ENCODE data around the gene SPON1.
"Not testable (repeated sequence)": the region's sequence is repeated elsewhere in the genome, so short reads cannot be mapped to it uniquely, and the experiment has no call there.

SPON1 gene

GRCh38 chr11:14136561-14136960, 174.0 kb downstream of the SPON1 start:
- no peak for DNase-seq

GRCh38 chr11:14137284-14137683, 174.8 kb downstream of the SPON1 start:
- DNase-seq = no peak

GRCh38 chr11:14140991-14141390, 178.5 kb downstream of the SPON1 start:
- DNase-seq = no peak

- no peak for DNase-seq
Observed at GRCh38 chr11:14141676-14142075, 179.2 kb downstream of the SPON1 start.

GRCh38 chr11:14144934-14145333, 182.4 kb downstream of the SPON1 start:
- DNase-seq = no peak

- DNase-seq = no peak
Observed at GRCh38 chr11:14148653-14149273, 186.2 kb downstream of the SPON1 start.

- DNase-seq = no peak
Observed at GRCh38 chr11:14149683-14150082, 187.2 kb downstream of the SPON1 start.

- DNase-seq = no peak
Observed at GRCh38 chr11:14150878-14151277, 188.4 kb downstream of the SPON1 start.

GRCh38 chr11:14154103-14154502, 191.6 kb downstream of the SPON1 start:
- not testable (repeated sequence) for DNase-seq

GRCh38 chr11:14158393-14158792, 195.9 kb downstream of the SPON1 start:
- DNase-seq = no peak

- DNase-seq = no peak
Observed at GRCh38 chr11:14163576-14163975, 201.1 kb downstream of the SPON1 start.

GRCh38 chr11:14173679-14174078, 211.2 kb downstream of the SPON1 start:
- not testable (repeated sequence) for DNase-seq

GRCh38 chr11:14179116-14179820, 216.7 kb downstream of the SPON1 start:
- DNase-seq = no peak

- no peak for DNase-seq
Observed at GRCh38 chr11:14181121-14181520, 218.6 kb downstream of the SPON1 start.

GRCh38 chr11:14182833-14183364, 220.4 kb downstream of the SPON1 start:
- DNase-seq = no peak

- no peak for DNase-seq
Observed at GRCh38 chr11:14184028-14184940, 221.8 kb downstream of the SPON1 start.

GRCh38 chr11:14185461-14185860, 222.9 kb downstream of the SPON1 start:
- DNase-seq = no peak

GRCh38 chr11:14186046-14186775, 223.7 kb downstream of the SPON1 start:
- DNase-seq = no peak

GRCh38 chr11:14189874-14190273, 227.4 kb downstream of the SPON1 start:
- DNase-seq = no peak

- no peak for DNase-seq
Observed at GRCh38 chr11:14190992-14191778, 228.7 kb downstream of the SPON1 start.

GRCh38 chr11:14193644-14194043, 231.1 kb downstream of the SPON1 start:
- no peak for DNase-seq
